K562 (cell line): ENCODE data around the gene RHD. TPM values are rescaled to one million over a fixed set of nuclear protein-coding genes. Genes with fewer than 3 reads are reported as not detected.

ENCODE experiments used
- CTBP1 ChIP-seq: fragments of 450-650 bp; IDR thresholded peaks from 2 replicates; pipeline ENCODE4 v1.6.1; 2016; ENCODE audit warnings: borderline replicate concordance
- FOSL1 ChIP-seq: fragments of 200-800 bp; sonication (Bioruptor generic); conservative IDR thresholded peaks from 2 replicates; pipeline ENCODE4 v1.6.1; 2016; ENCODE audit warnings: missing genetic modification characterization, missing compliant biosample characterization
- GTF2E2 ChIP-seq: fragments of 200-800 bp; sonication (Bioruptor generic); IDR thresholded peaks from 2 replicates; pipeline ENCODE4 v1.6.1; 2016; ENCODE audit warnings: missing genetic modification characterization, missing compliant biosample characterization
- HMGN3 ChIP-seq: IDR thresholded peaks from 2 replicates; pipeline ENCODE4 v1.6.1; 2011; ENCODE audit warnings: borderline replicate concordance, low read depth, mild to moderate bottlenecking, mixed read lengths, low read length; ENCODE audit not compliant: insufficient read length; ENCODE audit errors: extremely low read depth
- NFE2 ChIP-seq: IDR thresholded peaks from 2 replicates; pipeline ENCODE4 v1.6.1; 2014; ENCODE audit warnings: antibody characterized with exemption, low read depth
- NFYB ChIP-seq: IDR thresholded peaks from 2 replicates; pipeline ENCODE4 v1.6.1; 2011; ENCODE audit warnings: mild to moderate bottlenecking, moderate library complexity; ENCODE audit not compliant: insufficient read length; ENCODE audit errors: extremely low read depth
- OTX1 ChIP-seq: fragments of 450-650 bp; formaldehyde crosslinking; IDR thresholded peaks from 2 replicates; pipeline ENCODE4 v1.4.0; 2022; ENCODE audit warnings: mild to moderate bottlenecking
- PHB2 ChIP-seq: fragments of 450-650 bp; IDR thresholded peaks from 2 replicates; pipeline ENCODE4 v1.6.1; 2017; ENCODE audit warnings: low read depth
- POLR2AphosphoS2 ChIP-seq: IDR thresholded peaks from 2 replicates; pipeline ENCODE4 v1.6.1; 2012; ENCODE audit warnings: low read length, improper control_type of control experiment
- RB1 ChIP-seq: fragments of 450-650 bp; IDR thresholded peaks from 2 replicates; pipeline ENCODE4 v1.6.1; 2017; ENCODE audit warnings: low read depth, mild to moderate bottlenecking
- ZBTB1 ChIP-seq: sonication (generic); formaldehyde crosslinking; IDR thresholded peaks from 2 replicates; pipeline ENCODE4 v1.8.1; 2023; ENCODE audit warnings: missing genetic modification reagents, low read depth, mild to moderate bottlenecking, borderline replicate concordance
- ZNF217 ChIP-seq: sonication (generic); formaldehyde crosslinking; IDR thresholded peaks from 2 replicates; pipeline ENCODE4 v1.8.0; 2022; ENCODE audit warnings: mild to moderate bottlenecking, missing genetic modification reagents
- ZNF316 ChIP-seq: fragments of 450-650 bp; IDR thresholded peaks from 2 replicates; pipeline ENCODE4 v1.6.1; 2016
- ZNF436 ChIP-seq: fragments of 250-450, 450-650 bp; sonication (Bioruptor Pico); formaldehyde crosslinking; IDR thresholded peaks from 2 replicates; pipeline ENCODE4 v1.7.0; 2020; ENCODE audit warnings: mild to moderate bottlenecking
- ZSCAN29 ChIP-seq: fragments of 450-650 bp; IDR thresholded peaks from 2 replicates; pipeline ENCODE4 v1.6.1; 2017
- polyA plus RNA-seq, 8 experiments: library from polyadenylated mRNA; depleted of rRNA in 4 of 8; stranded (reverse) in 5 of 8; unstranded in 3 of 8; fragments of >200 nt; fragmentation: Nextera tagmentation in 2 of 8; fragmentation: Illumina TruSeq in 1 of 8; extraction: Ambion mirVana in 2 of 8; extraction: Trizol in 1 of 8; gene quantifications; 2 replicates each; pipeline versions ENCODE4 v1.2.1 to v1.2.3, GENCODE V29; 2011 to 2014; ENCODE audit warnings: inconsistent platforms in 1 of 8, missing spikeins in 1 of 8
- total RNA-seq, 7 experiments: library from RNA; depleted of rRNA in 6 of 7; stranded (reverse); fragments of >200 nt in 6 of 7; fragmentation: Illumina TruSeq in 2 of 7; extraction: Trizol in 2 of 7; gene quantifications; 2 replicates each; pipeline versions ENCODE4 v1.2.1 to v1.2.3, GENCODE V29; 2011 to 2021; ENCODE audit warnings: low replicate concordance in 1 of 7
- TF ChIP-seq, protein P1 (sequence below): fragments of 200-800 bp; sonication (Bioruptor generic); IDR thresholded peaks from 2 replicates; pipeline ENCODE4 v1.6.1; 2016; ENCODE audit warnings: missing genetic modification characterization, missing compliant biosample characterization
- TF ChIP-seq, protein P2 (sequence below): fragments of 450-650 bp; IDR thresholded peaks from 2 replicates; pipeline ENCODE4 v1.6.1; 2016; ENCODE audit warnings: mild to moderate bottlenecking
- TF ChIP-seq, protein P3 (sequence below): sonication (generic); formaldehyde crosslinking; IDR thresholded peaks from 2 replicates; pipeline ENCODE4 v1.8.1; 2023; ENCODE audit warnings: mild to moderate bottlenecking, missing genetic modification reagents

RHD gene
- total and polyA plus RNA-seq, 9 of the 15 experiments (the other 6 are each of a cell fraction or from before 2014, with no cell fraction given): 8.8 to 32.4 (median 15.0) TPM

DNA sequence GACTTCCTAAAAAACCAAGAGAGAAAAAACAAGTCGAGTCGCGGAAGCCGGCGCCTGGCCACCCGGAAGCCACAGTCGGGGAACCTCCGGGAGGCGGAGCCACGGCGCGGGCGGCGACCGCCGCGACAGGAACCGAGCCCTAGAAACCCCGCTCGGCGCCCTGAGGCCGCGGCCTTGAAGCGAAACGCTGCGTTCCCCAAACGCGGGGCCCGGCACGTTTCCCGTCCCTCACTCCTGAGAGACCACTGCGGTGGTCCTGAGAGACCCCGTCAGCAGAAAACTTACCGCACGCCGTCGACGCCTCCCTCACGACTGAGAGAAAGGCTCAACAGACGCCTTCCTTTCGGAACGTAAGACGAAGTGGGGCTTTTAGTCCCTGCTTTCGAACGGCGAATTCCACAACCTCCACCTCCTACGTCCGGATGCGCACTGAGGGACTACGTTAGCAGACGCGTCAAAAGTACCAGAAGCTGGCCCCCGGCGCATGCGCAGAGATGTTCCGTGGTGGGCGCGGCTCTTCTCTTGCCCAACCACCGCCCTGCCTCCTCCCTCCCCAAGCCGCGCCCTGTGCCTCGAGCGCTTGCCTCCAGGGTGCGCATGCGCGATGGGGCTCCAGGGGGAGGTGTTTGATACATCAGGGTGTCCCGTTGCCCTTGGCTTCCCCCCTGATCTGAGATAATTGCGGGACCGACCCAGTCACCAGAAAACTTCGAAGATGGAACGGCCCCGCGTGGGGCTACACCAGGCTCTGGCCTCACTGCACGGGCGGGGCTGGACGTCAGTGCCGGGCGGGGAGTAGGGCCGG is 25.1 kb upstream of the RHD start, which contains the start of gene RSRP1 (continued):
- TF ChIP-seq, protein P1, sequence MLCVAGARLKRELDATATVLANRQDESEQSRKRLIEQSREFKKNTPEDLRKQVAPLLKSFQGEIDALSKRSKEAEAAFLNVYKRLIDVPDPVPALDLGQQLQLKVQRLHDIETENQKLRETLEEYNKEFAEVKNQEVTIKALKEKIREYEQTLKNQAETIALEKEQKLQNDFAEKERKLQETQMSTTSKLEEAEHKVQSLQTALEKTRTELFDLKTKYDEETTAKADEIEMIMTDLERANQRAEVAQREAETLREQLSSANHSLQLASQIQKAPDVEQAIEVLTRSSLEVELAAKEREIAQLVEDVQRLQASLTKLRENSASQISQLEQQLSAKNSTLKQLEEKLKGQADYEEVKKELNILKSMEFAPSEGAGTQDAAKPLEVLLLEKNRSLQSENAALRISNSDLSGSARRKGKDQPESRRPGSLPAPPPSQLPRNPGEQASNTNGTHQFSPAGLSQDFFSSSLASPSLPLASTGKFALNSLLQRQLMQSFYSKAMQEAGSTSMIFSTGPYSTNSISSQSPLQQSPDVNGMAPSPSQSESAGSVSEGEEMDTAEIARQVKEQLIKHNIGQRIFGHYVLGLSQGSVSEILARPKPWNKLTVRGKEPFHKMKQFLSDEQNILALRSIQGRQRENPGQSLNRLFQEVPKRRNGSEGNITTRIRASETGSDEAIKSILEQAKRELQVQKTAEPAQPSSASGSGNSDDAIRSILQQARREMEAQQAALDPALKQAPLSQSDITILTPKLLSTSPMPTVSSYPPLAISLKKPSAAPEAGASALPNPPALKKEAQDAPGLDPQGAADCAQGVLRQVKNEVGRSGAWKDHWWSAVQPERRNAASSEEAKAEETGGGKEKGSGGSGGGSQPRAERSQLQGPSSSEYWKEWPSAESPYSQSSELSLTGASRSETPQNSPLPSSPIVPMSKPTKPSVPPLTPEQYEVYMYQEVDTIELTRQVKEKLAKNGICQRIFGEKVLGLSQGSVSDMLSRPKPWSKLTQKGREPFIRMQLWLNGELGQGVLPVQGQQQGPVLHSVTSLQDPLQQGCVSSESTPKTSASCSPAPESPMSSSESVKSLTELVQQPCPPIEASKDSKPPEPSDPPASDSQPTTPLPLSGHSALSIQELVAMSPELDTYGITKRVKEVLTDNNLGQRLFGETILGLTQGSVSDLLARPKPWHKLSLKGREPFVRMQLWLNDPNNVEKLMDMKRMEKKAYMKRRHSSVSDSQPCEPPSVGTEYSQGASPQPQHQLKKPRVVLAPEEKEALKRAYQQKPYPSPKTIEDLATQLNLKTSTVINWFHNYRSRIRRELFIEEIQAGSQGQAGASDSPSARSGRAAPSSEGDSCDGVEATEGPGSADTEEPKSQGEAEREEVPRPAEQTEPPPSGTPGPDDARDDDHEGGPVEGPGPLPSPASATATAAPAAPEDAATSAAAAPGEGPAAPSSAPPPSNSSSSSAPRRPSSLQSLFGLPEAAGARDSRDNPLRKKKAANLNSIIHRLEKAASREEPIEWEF (CRISPR knock-in tag): no peak
- TF ChIP-seq ZSCAN29 (peak; percentile 56; the same call in 1 of the 2 replicates), PHB2 (no peak), GTF2E2 (tag) (peak; percentile 96), ZNF436 (peak; percentile 74), RB1 (peak; percentile 80), ZNF217 (CRISPR knock-in tag) (no peak), ZNF316 (peak; percentile 77), POLR2AphosphoS2 (peak; percentile 98), HMGN3 (no peak), OTX1 (CRISPR knock-in tag) (peak; percentile 95), NFE2 (no peak), FOSL1 (tag) (peak; percentile 22), CTBP1 (peak; percentile 90), NFYB (no peak), ZBTB1 (CRISPR knock-in tag) (peak; percentile 70; the same call in 1 of the 2 replicates)
- TF ChIP-seq, protein P2, sequence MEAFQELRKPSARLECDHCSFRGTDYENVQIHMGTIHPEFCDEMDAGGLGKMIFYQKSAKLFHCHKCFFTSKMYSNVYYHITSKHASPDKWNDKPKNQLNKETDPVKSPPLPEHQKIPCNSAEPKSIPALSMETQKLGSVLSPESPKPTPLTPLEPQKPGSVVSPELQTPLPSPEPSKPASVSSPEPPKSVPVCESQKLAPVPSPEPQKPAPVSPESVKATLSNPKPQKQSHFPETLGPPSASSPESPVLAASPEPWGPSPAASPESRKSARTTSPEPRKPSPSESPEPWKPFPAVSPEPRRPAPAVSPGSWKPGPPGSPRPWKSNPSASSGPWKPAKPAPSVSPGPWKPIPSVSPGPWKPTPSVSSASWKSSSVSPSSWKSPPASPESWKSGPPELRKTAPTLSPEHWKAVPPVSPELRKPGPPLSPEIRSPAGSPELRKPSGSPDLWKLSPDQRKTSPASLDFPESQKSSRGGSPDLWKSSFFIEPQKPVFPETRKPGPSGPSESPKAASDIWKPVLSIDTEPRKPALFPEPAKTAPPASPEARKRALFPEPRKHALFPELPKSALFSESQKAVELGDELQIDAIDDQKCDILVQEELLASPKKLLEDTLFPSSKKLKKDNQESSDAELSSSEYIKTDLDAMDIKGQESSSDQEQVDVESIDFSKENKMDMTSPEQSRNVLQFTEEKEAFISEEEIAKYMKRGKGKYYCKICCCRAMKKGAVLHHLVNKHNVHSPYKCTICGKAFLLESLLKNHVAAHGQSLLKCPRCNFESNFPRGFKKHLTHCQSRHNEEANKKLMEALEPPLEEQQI: no peak; the same call in 1 of the 2 replicates
- TF ChIP-seq, protein P3, sequence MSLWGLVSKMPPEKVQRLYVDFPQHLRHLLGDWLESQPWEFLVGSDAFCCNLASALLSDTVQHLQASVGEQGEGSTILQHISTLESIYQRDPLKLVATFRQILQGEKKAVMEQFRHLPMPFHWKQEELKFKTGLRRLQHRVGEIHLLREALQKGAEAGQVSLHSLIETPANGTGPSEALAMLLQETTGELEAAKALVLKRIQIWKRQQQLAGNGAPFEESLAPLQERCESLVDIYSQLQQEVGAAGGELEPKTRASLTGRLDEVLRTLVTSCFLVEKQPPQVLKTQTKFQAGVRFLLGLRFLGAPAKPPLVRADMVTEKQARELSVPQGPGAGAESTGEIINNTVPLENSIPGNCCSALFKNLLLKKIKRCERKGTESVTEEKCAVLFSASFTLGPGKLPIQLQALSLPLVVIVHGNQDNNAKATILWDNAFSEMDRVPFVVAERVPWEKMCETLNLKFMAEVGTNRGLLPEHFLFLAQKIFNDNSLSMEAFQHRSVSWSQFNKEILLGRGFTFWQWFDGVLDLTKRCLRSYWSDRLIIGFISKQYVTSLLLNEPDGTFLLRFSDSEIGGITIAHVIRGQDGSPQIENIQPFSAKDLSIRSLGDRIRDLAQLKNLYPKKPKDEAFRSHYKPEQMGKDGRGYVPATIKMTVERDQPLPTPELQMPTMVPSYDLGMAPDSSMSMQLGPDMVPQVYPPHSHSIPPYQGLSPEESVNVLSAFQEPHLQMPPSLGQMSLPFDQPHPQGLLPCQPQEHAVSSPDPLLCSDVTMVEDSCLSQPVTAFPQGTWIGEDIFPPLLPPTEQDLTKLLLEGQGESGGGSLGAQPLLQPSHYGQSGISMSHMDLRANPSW: no peak
- TF ChIP-seq, all 486 proteins: peak for 244
